GM12878 (cell line): ENCODE results near the gene MSH5. TPM values are rescaled to one million over a fixed set of nuclear protein-coding genes. Genes with fewer than 3 reads are reported as not detected.

ENCODE experiments used
- CEBPZ ChIP-seq: fragments of 150-350 bp; IDR thresholded peaks from 2 replicates; pipeline ENCODE4 v1.6.1; 2016; ENCODE audit warnings: low read depth, low read length
- CHD4 ChIP-seq: fragments of 200-600 bp; sonication (generic); IDR thresholded peaks from 2 replicates; pipeline ENCODE4 v1.6.1; 2016; ENCODE audit warnings: mild to moderate bottlenecking
- IKZF1 ChIP-seq: fragments of 450-650 bp; conservative IDR thresholded peaks from 2 replicates; pipeline ENCODE4 v1.6.1; 2017; ENCODE audit warnings: antibody characterized with exemption, mild to moderate bottlenecking
- IKZF2 ChIP-seq, 2 experiments: fragments of 450-650 bp; IDR thresholded peaks; 2 replicates each; pipeline ENCODE4 v1.6.1; 2017; ENCODE audit warnings: mild to moderate bottlenecking in 2 of 2, moderate library complexity in 2 of 2
- RAD51 ChIP-seq: fragments of 450-650 bp; IDR thresholded peaks from 2 replicates; pipeline ENCODE4 v1.6.1; 2016; ENCODE audit warnings: moderate library complexity, mild to moderate bottlenecking, inconsistent platforms
- RB1 ChIP-seq: fragments of 450-650 bp; formaldehyde crosslinking; IDR thresholded peaks from 2 replicates; pipeline ENCODE4 v1.6.1; 2017; ENCODE audit warnings: mild to moderate bottlenecking, borderline replicate concordance
- SIN3A ChIP-seq: IDR thresholded peaks from 2 replicates; pipeline ENCODE4 v1.6.1; 2012; ENCODE audit warnings: low read depth, low read length, improper control_type of control experiment
- SMAD5 ChIP-seq: IDR thresholded peaks from 2 replicates; pipeline ENCODE4 v1.6.1; 2016; ENCODE audit warnings: antibody characterized with exemption, low read depth
- TCF7 ChIP-seq: IDR thresholded peaks from 2 replicates; pipeline ENCODE4 v1.6.1; 2014; ENCODE audit warnings: antibody characterized with exemption, borderline replicate concordance
- ZBTB4 ChIP-seq: fragments of 450-650 bp; formaldehyde crosslinking; IDR thresholded peaks from 2 replicates; pipeline ENCODE4 v1.4.0; 2022; ENCODE audit warnings: mild to moderate bottlenecking, moderate library complexity
- polyA plus RNA-seq, 11 experiments: library from polyadenylated mRNA; depleted of rRNA in 4 of 11; unstranded in 6 of 11; stranded (reverse) in 5 of 11; fragments of >200 nt; fragmentation: Nextera tagmentation in 4 of 11; fragmentation: Illumina TruSeq in 1 of 11; extraction: Ambion mirVana in 4 of 11; extraction: Trizol in 1 of 11; gene quantifications; 1 replicate in 1 of 11; 2 replicates in 10 of 11; pipeline versions ENCODE4 v1.2.1 to v1.2.3, GENCODE V29; 2011 to 2016; ENCODE audit warnings: inconsistent platforms in 2 of 11, missing spikeins in 2 of 11, low read depth in 1 of 11
- total RNA-seq, 4 experiments: library from RNA; depleted of rRNA in 3 of 4; stranded (reverse); fragments of >200 nt in 3 of 4; fragmentation: Illumina TruSeq in 1 of 4; extraction: Trizol in 1 of 4; gene quantifications; 2 replicates each; pipeline versions ENCODE4 v1.2.1 to v1.2.3, GENCODE V29; 2013 to 2021
- TF ChIP-seq, protein P1 (sequence below): IDR thresholded peaks from 2 replicates; pipeline ENCODE4 v1.6.1; 2012; ENCODE audit warnings: improper control_type of control experiment, low read depth, low read length; ENCODE audit not compliant: insufficient replicate concordance
- TF ChIP-seq, protein P2 (sequence below): fragments of 450-650 bp; IDR thresholded peaks from 2 replicates; pipeline ENCODE4 v1.6.1; 2017; ENCODE audit warnings: antibody characterized with exemption, mild to moderate bottlenecking, moderate library complexity
- TF ChIP-seq, protein P3 (sequence below): IDR thresholded peaks from 2 replicates; pipeline ENCODE4 v1.6.1; 2011; ENCODE audit warnings: low read depth, mild to moderate bottlenecking, low read length, moderate library complexity, borderline replicate concordance; ENCODE audit errors: extremely low read depth

The MSH5 gene
- total and polyA plus RNA-seq, 10 of the 15 experiments (the other 5 are each of a cell fraction or from before 2014, with no cell fraction given): 9.1 to 52.7 (median 30.0) TPM

- TF ChIP-seq ZBTB4 (CRISPR knock-in tag) (no peak), SIN3A (peak; percentile 33; the same call in 1 of the 2 replicates), RB1 (peak; percentile 94; the same call in 1 of the 2 replicates), IKZF1 (peak; percentile 91), CEBPZ (no peak), RAD51 (no peak), TCF7 (no peak), SMAD5 (peak; percentile 83; the same call in 1 of the 2 replicates), IKZF2 (IDR thresholded peaks at IDR 0.05) (peak; percentile 69 to 73), CHD4 (no peak)
- TF ChIP-seq, protein P1, sequence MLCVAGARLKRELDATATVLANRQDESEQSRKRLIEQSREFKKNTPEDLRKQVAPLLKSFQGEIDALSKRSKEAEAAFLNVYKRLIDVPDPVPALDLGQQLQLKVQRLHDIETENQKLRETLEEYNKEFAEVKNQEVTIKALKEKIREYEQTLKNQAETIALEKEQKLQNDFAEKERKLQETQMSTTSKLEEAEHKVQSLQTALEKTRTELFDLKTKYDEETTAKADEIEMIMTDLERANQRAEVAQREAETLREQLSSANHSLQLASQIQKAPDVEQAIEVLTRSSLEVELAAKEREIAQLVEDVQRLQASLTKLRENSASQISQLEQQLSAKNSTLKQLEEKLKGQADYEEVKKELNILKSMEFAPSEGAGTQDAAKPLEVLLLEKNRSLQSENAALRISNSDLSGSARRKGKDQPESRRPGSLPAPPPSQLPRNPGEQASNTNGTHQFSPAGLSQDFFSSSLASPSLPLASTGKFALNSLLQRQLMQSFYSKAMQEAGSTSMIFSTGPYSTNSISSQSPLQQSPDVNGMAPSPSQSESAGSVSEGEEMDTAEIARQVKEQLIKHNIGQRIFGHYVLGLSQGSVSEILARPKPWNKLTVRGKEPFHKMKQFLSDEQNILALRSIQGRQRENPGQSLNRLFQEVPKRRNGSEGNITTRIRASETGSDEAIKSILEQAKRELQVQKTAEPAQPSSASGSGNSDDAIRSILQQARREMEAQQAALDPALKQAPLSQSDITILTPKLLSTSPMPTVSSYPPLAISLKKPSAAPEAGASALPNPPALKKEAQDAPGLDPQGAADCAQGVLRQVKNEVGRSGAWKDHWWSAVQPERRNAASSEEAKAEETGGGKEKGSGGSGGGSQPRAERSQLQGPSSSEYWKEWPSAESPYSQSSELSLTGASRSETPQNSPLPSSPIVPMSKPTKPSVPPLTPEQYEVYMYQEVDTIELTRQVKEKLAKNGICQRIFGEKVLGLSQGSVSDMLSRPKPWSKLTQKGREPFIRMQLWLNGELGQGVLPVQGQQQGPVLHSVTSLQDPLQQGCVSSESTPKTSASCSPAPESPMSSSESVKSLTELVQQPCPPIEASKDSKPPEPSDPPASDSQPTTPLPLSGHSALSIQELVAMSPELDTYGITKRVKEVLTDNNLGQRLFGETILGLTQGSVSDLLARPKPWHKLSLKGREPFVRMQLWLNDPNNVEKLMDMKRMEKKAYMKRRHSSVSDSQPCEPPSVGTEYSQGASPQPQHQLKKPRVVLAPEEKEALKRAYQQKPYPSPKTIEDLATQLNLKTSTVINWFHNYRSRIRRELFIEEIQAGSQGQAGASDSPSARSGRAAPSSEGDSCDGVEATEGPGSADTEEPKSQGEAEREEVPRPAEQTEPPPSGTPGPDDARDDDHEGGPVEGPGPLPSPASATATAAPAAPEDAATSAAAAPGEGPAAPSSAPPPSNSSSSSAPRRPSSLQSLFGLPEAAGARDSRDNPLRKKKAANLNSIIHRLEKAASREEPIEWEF: no peak
- TF ChIP-seq, protein P2, sequence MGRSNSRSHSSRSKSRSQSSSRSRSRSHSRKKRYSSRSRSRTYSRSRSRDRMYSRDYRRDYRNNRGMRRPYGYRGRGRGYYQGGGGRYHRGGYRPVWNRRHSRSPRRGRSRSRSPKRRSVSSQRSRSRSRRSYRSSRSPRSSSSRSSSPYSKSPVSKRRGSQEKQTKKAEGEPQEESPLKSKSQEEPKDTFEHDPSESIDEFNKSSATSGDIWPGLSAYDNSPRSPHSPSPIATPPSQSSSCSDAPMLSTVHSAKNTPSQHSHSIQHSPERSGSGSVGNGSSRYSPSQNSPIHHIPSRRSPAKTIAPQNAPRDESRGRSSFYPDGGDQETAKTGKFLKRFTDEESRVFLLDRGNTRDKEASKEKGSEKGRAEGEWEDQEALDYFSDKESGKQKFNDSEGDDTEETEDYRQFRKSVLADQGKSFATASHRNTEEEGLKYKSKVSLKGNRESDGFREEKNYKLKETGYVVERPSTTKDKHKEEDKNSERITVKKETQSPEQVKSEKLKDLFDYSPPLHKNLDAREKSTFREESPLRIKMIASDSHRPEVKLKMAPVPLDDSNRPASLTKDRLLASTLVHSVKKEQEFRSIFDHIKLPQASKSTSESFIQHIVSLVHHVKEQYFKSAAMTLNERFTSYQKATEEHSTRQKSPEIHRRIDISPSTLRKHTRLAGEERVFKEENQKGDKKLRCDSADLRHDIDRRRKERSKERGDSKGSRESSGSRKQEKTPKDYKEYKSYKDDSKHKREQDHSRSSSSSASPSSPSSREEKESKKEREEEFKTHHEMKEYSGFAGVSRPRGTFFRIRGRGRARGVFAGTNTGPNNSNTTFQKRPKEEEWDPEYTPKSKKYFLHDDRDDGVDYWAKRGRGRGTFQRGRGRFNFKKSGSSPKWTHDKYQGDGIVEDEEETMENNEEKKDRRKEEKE: no peak
- TF ChIP-seq, protein P3, sequence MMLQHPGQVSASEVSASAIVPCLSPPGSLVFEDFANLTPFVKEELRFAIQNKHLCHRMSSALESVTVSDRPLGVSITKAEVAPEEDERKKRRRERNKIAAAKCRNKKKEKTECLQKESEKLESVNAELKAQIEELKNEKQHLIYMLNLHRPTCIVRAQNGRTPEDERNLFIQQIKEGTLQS: no peak
Observed at GRCh38 chr6:31806470-31807272, 66.9 kb downstream of the MSH5 start, which contains the start of gene LSM2 (continued).
